Measurements from ENCODE around the gene BEST3.

The BEST3 gene

GRCh38 chr12:69703146-69703642 lies 4.1 kb upstream of the BEST3 start:
- no peak for DNase-seq (ENCODE audit: low read depth)
- no peak for TF ChIP-seq CTCF (IDR thresholded peaks at IDR 0.05; ENCODE audit: low read depth, low read length, missing control alignments)
- no peak overlapping the region for H3K4me3 ChIP-seq (ENCODE audit: low read depth, low read length)

DNA sequence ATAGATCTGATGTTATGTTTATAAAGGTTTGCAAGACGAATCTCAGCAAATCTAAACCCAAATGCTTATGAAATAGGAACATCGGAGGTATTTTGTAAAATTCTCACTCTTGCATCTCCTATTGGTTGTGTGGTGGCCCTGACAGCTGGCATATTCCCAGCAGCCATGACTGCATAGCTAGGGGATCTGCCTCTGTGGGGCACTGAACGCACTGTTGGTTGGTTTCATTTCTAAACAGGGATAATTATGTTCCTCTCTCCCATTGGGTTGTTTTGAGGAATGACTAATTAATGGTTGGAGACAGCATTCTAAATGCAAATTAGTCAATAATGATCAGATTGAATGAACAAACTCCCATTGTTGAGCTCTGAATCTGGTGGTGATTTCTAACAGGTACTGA lies 2.7 kb upstream of the BEST3 start:
- DNase-seq (ENCODE audit: low read depth), result no peak
- no peak overlapping the region for H3K4me3 ChIP-seq (ENCODE audit: low read depth, low read length)
- no peak for TF ChIP-seq CTCF (IDR thresholded peaks at IDR 0.05; ENCODE audit: low read depth, low read length, missing control alignments)

GRCh38 chr12:69698054-69698453 lies 1.0 kb downstream of the BEST3 start:
- no peak overlapping the region for H3K4me3 ChIP-seq (ENCODE audit: low read depth, low read length)
- no peak for DNase-seq (ENCODE audit: low read depth)
- no peak for TF ChIP-seq CTCF (IDR thresholded peaks at IDR 0.05; ENCODE audit: low read depth, low read length, missing control alignments)

GRCh38 chr12:69694123-69694522 lies 5.0 kb downstream of the BEST3 start:
- TF ChIP-seq CTCF (IDR thresholded peaks at IDR 0.05; ENCODE audit: low read depth, low read length, missing control alignments), result no peak
- no peak overlapping the region for H3K4me3 ChIP-seq (ENCODE audit: low read depth, low read length)
- no peak for DNase-seq (ENCODE audit: low read depth)

DNA sequence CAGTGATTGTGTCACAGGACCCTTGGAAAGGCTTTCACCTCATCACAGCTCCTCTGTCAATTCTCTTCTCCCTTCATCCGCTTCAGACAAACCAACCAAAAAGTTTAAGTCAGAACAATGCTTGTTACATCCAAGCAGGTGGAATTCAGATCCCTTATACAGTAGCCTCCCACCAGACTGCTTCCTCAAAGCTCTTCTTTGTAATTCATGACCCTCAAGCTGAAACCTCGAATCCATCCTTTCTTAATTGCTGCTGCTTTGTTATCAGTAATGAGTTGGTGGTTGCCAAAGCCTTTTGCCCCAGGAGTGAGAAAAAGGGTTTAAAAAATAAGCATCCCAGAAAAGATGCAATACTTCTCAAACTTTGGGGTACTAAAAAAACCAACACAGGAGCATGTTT lies 9.5 kb downstream of the BEST3 start:
- no peak for DNase-seq (ENCODE audit: low read depth)
- no peak for TF ChIP-seq CTCF (IDR thresholded peaks at IDR 0.05; ENCODE audit: low read depth, low read length, missing control alignments)
- no peak overlapping the region for H3K4me3 ChIP-seq (ENCODE audit: low read depth, low read length)

DNA sequence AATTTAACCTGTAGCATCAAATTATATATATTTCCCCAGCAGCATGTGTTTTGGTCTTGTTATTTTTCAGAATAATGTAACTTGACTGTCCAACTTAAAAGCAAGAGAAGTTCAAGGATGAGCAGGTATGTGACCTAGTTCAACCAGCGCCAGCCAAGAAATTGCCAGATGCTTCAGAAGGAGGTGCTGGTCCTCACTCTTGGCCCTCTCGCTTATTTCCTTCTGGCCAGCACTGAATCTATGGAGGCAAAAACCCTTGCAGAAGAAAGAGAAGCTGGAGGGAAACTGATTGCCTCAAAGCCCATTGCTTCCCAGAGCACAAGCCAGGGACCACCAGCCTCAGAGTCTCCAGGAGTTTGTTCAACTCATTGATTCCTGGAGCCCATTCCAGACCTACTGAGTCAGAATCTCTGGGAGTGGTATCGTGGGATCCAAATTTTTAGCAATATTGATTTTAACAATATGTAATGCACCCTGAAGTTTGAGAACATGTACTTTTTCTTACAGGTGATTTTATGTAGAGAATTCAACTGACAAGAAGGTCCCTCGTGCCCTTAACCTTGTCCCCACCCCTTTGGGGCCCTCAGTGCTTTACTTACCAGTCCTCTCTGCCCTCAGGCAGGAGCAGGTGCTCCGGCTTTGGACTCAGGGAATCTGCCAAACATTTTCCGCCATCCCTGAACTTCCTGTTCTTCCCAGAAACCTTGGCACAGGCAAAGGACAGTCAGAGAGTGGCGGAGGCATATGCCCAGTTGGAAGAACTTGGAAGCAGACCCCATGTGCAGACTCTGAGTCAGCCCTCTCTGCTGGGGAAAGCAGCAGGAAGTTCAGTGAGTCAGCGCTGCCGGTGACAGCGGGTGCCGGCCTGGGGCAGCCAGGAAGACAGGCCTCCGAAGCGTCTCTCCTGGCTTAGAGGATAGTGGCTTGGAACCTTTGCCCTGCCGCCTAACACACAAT lies 10.4 kb downstream of the BEST3 start:
- DNase-seq (ENCODE audit: low read depth), result no peak
- TF ChIP-seq CTCF (IDR thresholded peaks at IDR 0.05; ENCODE audit: low read depth, low read length, missing control alignments), result no peak
- H3K4me3 ChIP-seq (ENCODE audit: low read depth, low read length), result no peak overlapping the region

All from GM12864 (cell line).